Activated CD4-positive, alpha-beta T cell treated with anti-CD3 and anti-CD28 coated beads for 36 hours (primary cell): ENCODE data around the gene ATP5F1A. TPM values are rescaled to one million over a fixed set of nuclear protein-coding genes. Genes with fewer than 3 reads are reported as not detected.

Source experiments
- total RNA-seq, 2 experiments: library from RNA; stranded (reverse); gene quantifications; one replicate each; pipeline ENCODE4 v1.2.3, GENCODE V29; 2021

Gene ATP5F1A
- total RNA-seq, 2 experiments from 2014 or later, result 375 to 515 TPM

Other genes starting within 250 kb of the ATP5F1A start
- gene EPG5, start 131.0 kb downstream of the ATP5F1A start, total RNA-seq, result 10 to 100 TPM; 13.6 to 14.5 TPM
- gene PSTPIP2, start 26.0 kb downstream of the ATP5F1A start, total RNA-seq, result 10 to 100 TPM; 11.5 to 15.3 TPM
- 10 to 100 TPM; 62.2 to 79.9 TPM for gene HAUS1, start 6.1 kb upstream of the ATP5F1A start, total RNA-seq